Measurements from ENCODE around the gene TCF4. TPM values are rescaled to one million over a fixed set of nuclear protein-coding genes. Genes with fewer than 3 reads are reported as not detected.

TCF4 gene
- polyA plus RNA-seq, 1 of the 3 experiments (the other 2 are of a cell fraction), result 39.1 TPM

DNA sequence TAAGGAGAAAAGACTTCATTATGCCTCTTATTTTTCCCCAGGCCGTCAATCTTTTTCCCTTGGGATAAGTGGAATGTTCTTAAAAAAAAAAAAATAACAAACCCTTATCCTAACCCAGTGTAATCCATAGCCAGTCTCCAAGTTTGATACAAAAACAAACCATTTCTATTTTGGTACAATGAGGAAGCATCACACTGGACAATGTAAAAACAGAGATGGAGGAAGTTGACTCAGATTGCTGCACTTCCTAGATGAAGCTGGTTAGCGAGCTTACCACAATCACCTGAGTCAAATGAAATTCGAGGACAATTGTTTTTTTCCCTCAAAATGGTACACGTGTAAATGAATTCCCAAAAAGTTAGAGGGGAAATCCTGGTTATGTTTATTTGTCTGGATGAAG, 259.7 kb downstream of the TCF4 start (continued):
- no peak for TF ChIP-seq REST (IDR thresholded peaks at IDR 0.05; ENCODE audit: low read depth, low read length)
- TF ChIP-seq RAD21 (IDR thresholded peaks at IDR 0.05; ENCODE audit: low read length), result no peak
- peak; percentile 86 for TF ChIP-seq MEF2A (IDR thresholded peaks at IDR 0.05; ENCODE audit: borderline replicate concordance, low read depth)
- TF ChIP-seq YY1 (IDR thresholded peaks at IDR 0.05; ENCODE audit: low read depth), result no peak
- TF ChIP-seq RXRA (IDR thresholded peaks at IDR 0.05; ENCODE audit: borderline replicate concordance, low read depth), result no peak
- TF ChIP-seq, protein P1, sequence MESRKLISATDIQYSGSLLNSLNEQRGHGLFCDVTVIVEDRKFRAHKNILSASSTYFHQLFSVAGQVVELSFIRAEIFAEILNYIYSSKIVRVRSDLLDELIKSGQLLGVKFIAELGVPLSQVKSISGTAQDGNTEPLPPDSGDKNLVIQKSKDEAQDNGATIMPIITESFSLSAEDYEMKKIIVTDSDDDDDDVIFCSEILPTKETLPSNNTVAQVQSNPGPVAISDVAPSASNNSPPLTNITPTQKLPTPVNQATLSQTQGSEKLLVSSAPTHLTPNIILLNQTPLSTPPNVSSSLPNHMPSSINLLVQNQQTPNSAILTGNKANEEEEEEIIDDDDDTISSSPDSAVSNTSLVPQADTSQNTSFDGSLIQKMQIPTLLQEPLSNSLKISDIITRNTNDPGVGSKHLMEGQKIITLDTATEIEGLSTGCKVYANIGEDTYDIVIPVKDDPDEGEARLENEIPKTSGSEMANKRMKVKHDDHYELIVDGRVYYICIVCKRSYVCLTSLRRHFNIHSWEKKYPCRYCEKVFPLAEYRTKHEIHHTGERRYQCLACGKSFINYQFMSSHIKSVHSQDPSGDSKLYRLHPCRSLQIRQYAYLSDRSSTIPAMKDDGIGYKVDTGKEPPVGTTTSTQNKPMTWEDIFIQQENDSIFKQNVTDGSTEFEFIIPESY (IDR thresholded peaks at IDR 0.05; ENCODE audit: borderline replicate concordance, low read depth), result no peak
- TF ChIP-seq MAX (IDR thresholded peaks at IDR 0.05; ENCODE audit: low read depth), result 0 out of 2 replicates have a peak, but pooled peaks have one; percentile 15
- no peak for TF ChIP-seq GABPA (IDR thresholded peaks at IDR 0.05; ENCODE audit: low read depth)
- no peak for TF ChIP-seq POLR2AphosphoS5 (IDR thresholded peaks at IDR 0.05; ENCODE audit: low read depth, low read length)
- no peak for TF ChIP-seq EZH2phosphoT487 (IDR thresholded peaks at IDR 0.05; ENCODE audit: borderline replicate concordance, low read depth)
- TF ChIP-seq, protein P2, sequence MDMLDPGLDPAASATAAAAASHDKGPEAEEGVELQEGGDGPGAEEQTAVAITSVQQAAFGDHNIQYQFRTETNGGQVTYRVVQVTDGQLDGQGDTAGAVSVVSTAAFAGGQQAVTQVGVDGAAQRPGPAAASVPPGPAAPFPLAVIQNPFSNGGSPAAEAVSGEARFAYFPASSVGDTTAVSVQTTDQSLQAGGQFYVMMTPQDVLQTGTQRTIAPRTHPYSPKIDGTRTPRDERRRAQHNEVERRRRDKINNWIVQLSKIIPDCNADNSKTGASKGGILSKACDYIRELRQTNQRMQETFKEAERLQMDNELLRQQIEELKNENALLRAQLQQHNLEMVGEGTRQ (IDR thresholded peaks at IDR 0.05; ENCODE audit: borderline replicate concordance, low read depth, low read length), result no peak
- no peak for TF ChIP-seq NRF1 (IDR thresholded peaks at IDR 0.05; ENCODE audit: low read depth, low read length)
- no peak for TF ChIP-seq TEAD4 (IDR thresholded peaks at IDR 0.05; ENCODE audit: borderline replicate concordance, insufficient read depth)
- TF ChIP-seq JUND (IDR thresholded peaks at IDR 0.05), result 0 out of 2 replicates have a peak, but pooled peaks have one; percentile 23
- TF ChIP-seq FOXM1 (IDR thresholded peaks at IDR 0.05; ENCODE audit: low read depth), result no peak
- TF ChIP-seq, protein P3, sequence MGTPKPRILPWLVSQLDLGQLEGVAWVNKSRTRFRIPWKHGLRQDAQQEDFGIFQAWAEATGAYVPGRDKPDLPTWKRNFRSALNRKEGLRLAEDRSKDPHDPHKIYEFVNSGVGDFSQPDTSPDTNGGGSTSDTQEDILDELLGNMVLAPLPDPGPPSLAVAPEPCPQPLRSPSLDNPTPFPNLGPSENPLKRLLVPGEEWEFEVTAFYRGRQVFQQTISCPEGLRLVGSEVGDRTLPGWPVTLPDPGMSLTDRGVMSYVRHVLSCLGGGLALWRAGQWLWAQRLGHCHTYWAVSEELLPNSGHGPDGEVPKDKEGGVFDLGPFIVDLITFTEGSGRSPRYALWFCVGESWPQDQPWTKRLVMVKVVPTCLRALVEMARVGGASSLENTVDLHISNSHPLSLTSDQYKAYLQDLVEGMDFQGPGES (IDR thresholded peaks at IDR 0.05; ENCODE audit: low read depth, low read length), result no peak
- no peak for TF ChIP-seq CTCF (IDR thresholded peaks at IDR 0.05)
- no peak for TF ChIP-seq EP300 (IDR thresholded peaks at IDR 0.05; ENCODE audit: borderline replicate concordance in 1 of 2, low read depth in 1 of 2, low read length in 1 of 2)
- no peak for TF ChIP-seq SMC3 (IDR thresholded peaks at IDR 0.05; ENCODE audit: low read depth, low read length)
